Measurements from ENCODE around the gene RAC2.

The RAC2 gene

DNA sequence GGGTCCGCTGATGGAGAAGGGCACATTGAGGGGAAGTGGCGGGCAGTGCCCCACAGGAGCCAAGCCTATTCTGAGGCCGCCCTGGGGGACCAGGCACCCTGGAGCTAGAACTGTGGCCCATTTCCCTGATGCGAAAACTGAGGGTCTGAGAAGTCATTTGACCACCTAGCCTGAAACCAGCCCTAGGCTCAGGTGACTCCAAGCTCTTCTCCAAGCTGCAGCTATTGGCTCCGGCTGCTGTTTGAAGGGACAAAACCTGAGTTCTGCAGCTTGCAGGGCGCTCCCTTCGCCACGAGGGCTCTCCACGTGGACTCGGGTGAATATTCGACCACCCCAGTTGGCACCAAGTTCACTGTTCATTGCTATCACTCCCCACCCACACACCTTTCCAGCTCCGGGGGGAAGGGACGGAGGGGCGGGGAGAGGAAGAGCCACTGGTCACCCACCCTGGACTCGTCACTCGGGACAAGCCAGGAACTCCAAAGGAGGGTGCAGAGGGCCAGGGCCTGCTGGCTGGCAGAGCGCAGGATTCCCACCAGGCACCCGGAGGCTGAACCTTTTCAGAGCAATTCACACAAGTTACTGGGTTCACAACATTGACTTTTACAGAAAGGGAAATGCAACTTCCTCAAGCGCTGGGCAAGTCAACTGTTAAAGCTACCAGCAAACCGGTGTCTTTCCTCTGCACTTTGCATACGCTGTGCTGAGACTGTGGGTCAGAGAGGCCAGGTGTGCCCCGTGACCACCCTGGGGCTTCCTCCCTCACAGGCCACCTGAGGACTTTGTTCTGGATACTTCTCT, 1.1 kb upstream of the RAC2 start:
- Histone ChIP-seq H3K27ac (ENCODE audit: low read depth, low read length) (no peak overlapping the region), H3K4me1 (ENCODE audit: control insufficient read depth in 1 of 2, insufficient read depth in 2 of 2, low read length in 2 of 2) (peaks cover 14 to 44% of the 10 kb centered on the region in 2 donors), H3K4me3 (ENCODE audit: low read depth in 1 of 2, low read length in 2 of 2) (no peak overlapping the region), H3K36me3 (ENCODE audit: control insufficient read depth in 1 of 2, insufficient read depth in 2 of 2, low read length in 2 of 2) (peaks cover 0 to 9% of the 10 kb centered on the region in 2 donors), H3K27me3 (ENCODE audit: control insufficient read depth in 1 of 2, insufficient read depth in 2 of 2, low read length in 2 of 2) (no peaks in the 10 kb centered on the region), H3K9ac (ENCODE audit: low read depth in 1 of 2, low read length in 2 of 2) (peak overlapping the region in 1 of 2 donors; percentile 10), H3K9me3 (ENCODE audit: control insufficient read depth in 1 of 2, low read length in 2 of 2) (no peaks in the 10 kb centered on the region)

DNA sequence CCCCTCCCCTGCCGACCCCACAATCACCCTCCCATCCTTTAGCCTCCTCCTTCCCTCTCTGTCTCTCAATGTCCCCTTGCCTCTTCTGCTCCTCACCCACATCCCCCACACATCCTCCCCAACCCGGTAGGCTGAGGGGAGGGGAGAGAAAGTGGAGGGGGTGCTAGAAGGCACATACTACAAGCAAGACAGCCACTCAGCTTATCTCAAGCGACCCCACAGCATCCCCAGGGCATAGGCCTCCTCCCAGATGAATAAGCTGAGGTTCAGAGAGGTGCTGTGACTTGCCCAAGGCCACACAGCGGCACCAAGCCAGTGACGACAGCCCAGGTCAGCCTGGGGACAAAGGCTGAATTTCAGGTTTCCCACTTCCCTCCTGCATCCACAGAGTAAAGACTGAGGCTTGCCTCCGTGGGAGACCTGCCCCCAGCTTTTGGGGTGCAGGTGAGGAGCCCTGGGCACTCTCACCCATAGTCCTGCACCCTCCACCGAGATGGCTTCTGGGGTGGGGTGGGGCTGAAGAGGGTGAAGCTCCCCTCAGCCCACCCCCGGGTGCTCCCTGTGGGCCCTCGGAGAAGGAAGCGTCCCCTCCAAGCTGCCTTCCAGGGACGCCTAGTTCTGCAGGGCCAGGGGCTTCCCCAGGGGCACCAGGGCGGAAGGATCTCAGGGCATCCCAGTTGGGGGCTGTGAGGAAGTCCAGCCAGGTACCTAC, 511 bp downstream of the RAC2 start:
- Histone ChIP-seq H3K9ac (ENCODE audit: low read depth in 1 of 2, low read length in 2 of 2) (peak overlapping the region; percentile 48 to 62), H3K4me1 (ENCODE audit: control insufficient read depth in 1 of 2, insufficient read depth in 2 of 2, low read length in 2 of 2) (peaks cover 14 to 47% of the 10 kb centered on the region in 2 donors), H3K36me3 (ENCODE audit: control insufficient read depth in 1 of 2, insufficient read depth in 2 of 2, low read length in 2 of 2) (peaks cover 0 to 9% of the 10 kb centered on the region in 2 donors), H3K27ac (ENCODE audit: low read depth, low read length) (peak overlapping the region; percentile 52), H3K27me3 (ENCODE audit: control insufficient read depth in 1 of 2, insufficient read depth in 2 of 2, low read length in 2 of 2) (no peaks in the 10 kb centered on the region), H3K9me3 (ENCODE audit: control insufficient read depth in 1 of 2, low read length in 2 of 2) (no peaks in the 10 kb centered on the region), H3K4me3 (ENCODE audit: low read depth in 1 of 2, low read length in 2 of 2) (peak overlapping the region; percentile 68 to 77)

DNA sequence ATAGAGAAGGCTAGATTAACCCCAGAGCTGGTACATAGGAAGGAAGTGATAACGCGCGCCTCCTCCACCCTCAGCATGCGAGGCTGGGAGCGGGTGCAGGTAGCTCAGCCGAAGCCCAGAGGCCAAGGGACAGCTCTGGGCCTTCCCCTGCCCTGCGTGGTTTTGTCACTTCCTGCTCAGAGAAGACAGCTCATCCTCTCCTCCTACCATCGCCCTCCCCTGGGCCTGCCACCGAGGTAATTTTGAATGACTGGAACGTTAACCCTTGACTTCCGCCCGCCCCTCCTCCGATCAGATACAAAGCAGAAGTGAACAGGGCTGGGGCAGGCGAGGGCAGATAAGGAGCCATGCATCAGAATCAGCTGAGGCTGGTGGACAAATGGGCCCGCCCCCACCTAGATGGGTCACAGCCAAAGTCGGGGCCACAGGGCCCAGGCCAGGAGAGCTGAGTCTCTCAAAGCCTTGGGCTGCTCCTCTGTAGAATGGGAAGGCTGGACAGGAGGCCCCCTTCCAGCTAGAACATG, 1.6 kb downstream of the RAC2 start:
- Histone ChIP-seq H3K36me3 (ENCODE audit: control insufficient read depth in 1 of 2, insufficient read depth in 2 of 2, low read length in 2 of 2) (peaks cover 0 to 9% of the 10 kb centered on the region in 2 donors), H3K9ac (ENCODE audit: low read depth in 1 of 2, low read length in 2 of 2) (peak overlapping the region; percentile 48 to 62), H3K4me1 (ENCODE audit: control insufficient read depth in 1 of 2, insufficient read depth in 2 of 2, low read length in 2 of 2) (peaks cover 17 to 52% of the 10 kb centered on the region in 2 donors), H3K4me3 (ENCODE audit: low read depth in 1 of 2, low read length in 2 of 2) (peak overlapping the region; percentile 68 to 77), H3K27me3 (ENCODE audit: control insufficient read depth in 1 of 2, insufficient read depth in 2 of 2, low read length in 2 of 2) (no peaks in the 10 kb centered on the region), H3K9me3 (ENCODE audit: control insufficient read depth in 1 of 2, low read length in 2 of 2) (no peaks in the 10 kb centered on the region), H3K27ac (ENCODE audit: low read depth, low read length) (no peak overlapping the region)

DNA sequence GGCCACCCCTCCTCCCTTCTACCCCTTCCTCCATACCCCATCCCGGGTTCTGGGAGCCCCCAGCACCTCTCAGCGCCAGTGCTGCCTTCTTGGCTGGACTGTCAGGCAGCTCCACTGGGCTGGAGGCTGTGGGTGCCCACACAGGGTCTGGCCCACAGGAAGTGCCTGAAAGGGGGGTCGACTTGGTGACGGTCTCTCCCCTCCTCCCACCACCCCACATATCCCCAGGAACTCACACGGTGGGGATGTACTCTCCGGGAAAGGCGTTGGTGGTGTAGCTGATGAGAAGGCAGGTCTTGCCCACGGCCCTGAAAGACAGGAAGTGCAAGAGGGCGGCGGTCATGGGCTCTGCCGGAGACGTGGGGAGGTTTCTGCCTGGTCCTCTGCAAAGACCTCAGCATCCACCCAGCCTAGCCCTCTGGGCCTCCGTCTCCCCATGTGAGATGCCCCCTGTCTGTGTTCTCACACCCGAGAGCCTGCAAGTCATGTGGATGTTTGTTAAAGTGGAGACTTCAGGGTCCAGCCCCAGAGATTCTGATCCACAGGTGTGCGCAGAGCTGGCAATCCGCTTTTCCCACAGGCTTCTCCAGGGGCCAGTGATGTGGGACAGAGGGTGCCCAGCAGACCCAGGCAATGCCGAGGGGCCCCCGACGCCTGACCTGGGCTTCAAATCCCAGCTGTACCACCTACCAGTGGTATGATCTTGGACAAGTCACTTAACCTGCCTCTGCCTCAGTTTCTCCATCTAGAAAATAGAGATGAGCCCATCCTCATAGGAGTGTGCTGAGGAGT, 2.5 kb downstream of the RAC2 start:
- H3K27me3 ChIP-seq (ENCODE audit: control insufficient read depth in 1 of 2, insufficient read depth in 2 of 2, low read length in 2 of 2): no peaks in the 10 kb centered on the region
- peak overlapping the region; percentile 50 to 77 for H3K4me3 ChIP-seq (ENCODE audit: low read depth in 1 of 2, low read length in 2 of 2)
- peak overlapping the region; percentile 11 to 25 for H3K9ac ChIP-seq (ENCODE audit: low read depth in 1 of 2, low read length in 2 of 2)
- H3K4me1 ChIP-seq (ENCODE audit: control insufficient read depth in 1 of 2, insufficient read depth in 2 of 2, low read length in 2 of 2): peaks cover 19 to 52% of the 10 kb centered on the region in 2 donors
- no peaks in the 10 kb centered on the region for H3K9me3 ChIP-seq (ENCODE audit: control insufficient read depth in 1 of 2, low read length in 2 of 2)
- H3K36me3 ChIP-seq (ENCODE audit: control insufficient read depth in 1 of 2, insufficient read depth in 2 of 2, low read length in 2 of 2): peaks cover 0 to 9% of the 10 kb centered on the region in 2 donors
- H3K27ac ChIP-seq (ENCODE audit: low read depth, low read length): peak overlapping the region; percentile 25

DNA sequence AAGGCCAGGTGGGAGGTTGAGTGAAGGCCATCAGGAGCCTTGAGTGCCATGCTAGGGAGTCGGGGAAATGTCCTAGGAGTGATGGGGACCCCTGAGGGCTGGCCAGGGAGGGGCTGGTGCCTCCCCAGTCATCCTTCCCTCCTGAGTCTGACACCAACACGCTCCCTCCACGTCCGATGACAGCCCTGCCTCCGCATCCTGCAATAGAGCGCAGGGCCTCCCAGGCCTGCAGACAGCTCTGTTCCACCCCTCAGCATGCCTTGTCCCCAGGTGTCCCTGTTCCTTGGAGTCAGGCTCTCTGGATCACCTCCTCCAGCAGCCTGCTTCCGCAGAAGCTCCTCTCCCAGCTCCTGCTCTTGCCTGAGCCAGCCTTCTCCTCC, 3.1 kb downstream of the RAC2 start:
- Histone ChIP-seq H3K9ac (ENCODE audit: low read depth in 1 of 2, low read length in 2 of 2) (peak overlapping the region in 1 of 2 donors; percentile 6), H3K4me3 (ENCODE audit: low read depth in 1 of 2, low read length in 2 of 2) (peak overlapping the region; percentile 5 to 50), H3K4me1 (ENCODE audit: control insufficient read depth in 1 of 2, insufficient read depth in 2 of 2, low read length in 2 of 2) (peaks cover 24 to 56% of the 10 kb centered on the region in 2 donors), H3K27me3 (ENCODE audit: control insufficient read depth in 1 of 2, insufficient read depth in 2 of 2, low read length in 2 of 2) (no peaks in the 10 kb centered on the region), H3K9me3 (ENCODE audit: control insufficient read depth in 1 of 2, low read length in 2 of 2) (no peaks in the 10 kb centered on the region), H3K27ac (ENCODE audit: low read depth, low read length) (peak overlapping the region; percentile 25), H3K36me3 (ENCODE audit: control insufficient read depth in 1 of 2, insufficient read depth in 2 of 2, low read length in 2 of 2) (peaks cover 0 to 9% of the 10 kb centered on the region in 2 donors)

DNA sequence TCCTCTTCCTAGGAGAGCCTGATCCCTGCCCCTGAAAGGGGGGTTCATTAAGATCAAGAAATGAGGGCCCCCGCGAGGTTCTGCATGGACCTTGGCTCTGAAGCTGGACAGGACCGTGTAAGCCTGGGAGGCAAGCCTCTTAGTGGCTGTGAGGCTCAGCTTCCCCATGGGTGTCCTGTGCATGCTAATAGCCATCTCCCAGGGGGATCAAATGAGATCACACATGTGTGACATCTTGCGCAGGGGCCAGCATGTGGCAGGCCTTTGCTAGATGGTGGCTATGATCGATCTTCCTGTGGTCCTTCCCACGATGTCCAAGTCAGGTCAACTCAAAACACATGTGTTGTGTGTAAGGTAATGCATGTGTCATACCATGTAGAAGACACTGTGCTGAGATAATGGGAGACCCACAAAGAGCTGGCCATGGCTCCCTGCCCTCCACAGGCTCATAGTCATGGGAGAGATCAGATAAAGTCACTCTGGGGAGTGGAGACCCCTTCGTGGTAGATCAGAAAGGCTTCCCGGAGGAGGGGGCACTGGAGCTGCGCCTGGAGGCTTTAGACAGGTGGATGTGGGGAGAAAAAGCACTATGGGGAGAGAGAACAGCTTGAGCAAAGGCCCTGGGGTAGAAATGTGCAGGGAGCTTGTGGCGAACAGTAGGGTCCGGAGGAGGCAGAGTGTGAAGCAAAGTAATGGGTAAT, 3.7 kb downstream of the RAC2 start:
- peaks cover 26 to 60% of the 10 kb centered on the region in 2 donors for H3K4me1 ChIP-seq (ENCODE audit: control insufficient read depth in 1 of 2, insufficient read depth in 2 of 2, low read length in 2 of 2)
- H3K27me3 ChIP-seq (ENCODE audit: control insufficient read depth in 1 of 2, insufficient read depth in 2 of 2, low read length in 2 of 2): no peaks in the 10 kb centered on the region
- no peaks in the 10 kb centered on the region for H3K9me3 ChIP-seq (ENCODE audit: control insufficient read depth in 1 of 2, low read length in 2 of 2)
- no peak overlapping the region for H3K4me3 ChIP-seq (ENCODE audit: low read depth in 1 of 2, low read length in 2 of 2)
- no peak overlapping the region for H3K9ac ChIP-seq (ENCODE audit: low read depth in 1 of 2, low read length in 2 of 2)
- peaks cover 0 to 9% of the 10 kb centered on the region in 2 donors for H3K36me3 ChIP-seq (ENCODE audit: control insufficient read depth in 1 of 2, insufficient read depth in 2 of 2, low read length in 2 of 2)
- no peak overlapping the region for H3K27ac ChIP-seq (ENCODE audit: low read depth, low read length)

DNA sequence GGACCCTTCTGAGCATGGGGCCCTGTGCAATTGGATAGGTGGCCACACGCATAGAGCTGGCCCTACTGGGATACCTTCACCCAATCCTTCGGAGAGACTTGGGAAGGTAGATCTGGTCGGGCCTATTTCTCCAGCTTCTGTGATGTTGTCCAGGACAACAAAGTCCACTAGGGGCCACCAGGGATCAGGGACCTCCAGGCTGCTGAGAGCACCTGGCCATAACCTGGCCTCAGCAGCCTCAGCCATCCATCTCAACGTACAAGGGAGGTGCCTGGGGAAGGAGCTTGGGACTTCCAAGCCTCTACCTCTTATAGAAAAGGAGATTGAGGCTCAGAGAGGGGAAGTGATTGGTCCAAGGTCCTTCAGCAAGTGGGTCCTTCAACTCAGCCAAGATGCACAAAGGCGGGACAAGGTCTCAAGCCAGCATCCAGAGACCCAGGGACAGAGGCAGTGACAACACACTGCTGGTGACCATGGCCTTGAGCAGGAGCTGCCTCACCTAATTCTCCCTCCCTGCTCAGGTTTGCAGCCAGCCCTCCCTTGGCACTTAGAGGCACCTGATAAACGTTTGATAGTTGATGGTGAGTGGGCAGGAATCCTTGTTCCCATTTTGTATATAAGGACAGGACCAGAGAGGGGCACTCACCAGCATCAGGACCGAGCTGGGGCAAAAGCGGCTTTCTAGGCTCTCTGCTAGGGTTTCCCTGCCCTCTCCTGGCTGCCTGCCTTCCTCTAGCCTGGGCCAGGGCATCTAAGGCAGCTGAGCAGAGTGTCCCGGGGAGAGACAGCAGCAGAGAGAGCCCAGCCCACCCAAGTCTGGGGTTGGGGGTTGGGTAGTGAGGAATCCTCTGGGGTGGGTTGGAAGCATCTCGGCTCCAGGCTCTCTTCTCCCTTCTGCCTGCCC, 4.5 kb downstream of the RAC2 start:
- Histone ChIP-seq H3K9ac (ENCODE audit: low read depth in 1 of 2, low read length in 2 of 2) (no peak overlapping the region), H3K9me3 (ENCODE audit: control insufficient read depth in 1 of 2, low read length in 2 of 2) (no peaks in the 10 kb centered on the region), H3K36me3 (ENCODE audit: control insufficient read depth in 1 of 2, insufficient read depth in 2 of 2, low read length in 2 of 2) (peaks cover 0 to 9% of the 10 kb centered on the region in 2 donors), H3K4me3 (ENCODE audit: low read depth in 1 of 2, low read length in 2 of 2) (no peak overlapping the region), H3K27ac (ENCODE audit: low read depth, low read length) (no peak overlapping the region), H3K27me3 (ENCODE audit: control insufficient read depth in 1 of 2, insufficient read depth in 2 of 2, low read length in 2 of 2) (no peaks in the 10 kb centered on the region), H3K4me1 (ENCODE audit: control insufficient read depth in 1 of 2, insufficient read depth in 2 of 2, low read length in 2 of 2) (peaks cover 29 to 60% of the 10 kb centered on the region in 2 donors)

DNA sequence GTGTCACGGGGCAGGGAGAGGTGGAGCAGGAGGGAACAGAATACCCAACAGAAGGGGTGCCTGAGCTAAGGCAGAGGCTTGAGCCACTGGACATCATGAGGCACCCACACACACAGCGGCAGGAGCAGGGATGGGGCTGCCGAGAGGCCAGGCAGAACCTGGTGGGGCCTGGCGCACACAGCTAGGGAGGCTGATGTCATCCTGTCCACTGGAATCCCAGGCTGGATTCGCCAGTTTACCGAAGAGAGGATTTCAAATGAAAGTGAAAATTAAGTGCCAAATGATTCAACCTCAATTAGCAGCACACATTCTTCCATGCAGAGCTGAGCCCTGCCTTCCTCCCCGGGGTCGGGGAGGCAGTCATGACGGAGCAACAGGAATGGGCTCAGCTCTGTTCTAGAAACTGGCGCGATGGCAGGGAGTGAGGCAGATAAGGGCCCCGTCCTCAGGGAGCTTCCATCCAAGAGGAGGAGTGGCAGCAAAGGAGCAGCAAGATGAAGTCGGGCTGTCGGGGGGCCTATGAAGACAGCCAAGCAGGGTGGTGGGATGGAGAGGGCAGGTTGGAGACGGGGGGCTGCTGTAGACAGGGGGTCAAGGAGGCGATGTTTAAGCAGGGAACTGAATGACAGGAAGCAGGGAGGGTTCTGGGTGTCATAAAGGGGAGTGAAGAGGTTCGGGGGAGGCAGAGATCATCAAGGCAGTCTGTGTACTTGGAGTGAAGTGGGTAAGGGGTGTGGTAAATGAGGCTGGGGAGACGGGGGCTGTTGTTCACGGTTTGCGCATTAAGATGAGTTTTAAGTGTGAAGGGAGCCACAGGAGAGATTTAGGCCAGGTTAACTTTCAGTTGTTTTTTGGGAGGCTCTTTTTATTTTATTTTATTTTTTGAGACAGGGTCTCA, 6.4 kb downstream of the RAC2 start:
- H3K9me3 ChIP-seq (ENCODE audit: control insufficient read depth in 1 of 2, low read length in 2 of 2): no peaks in the 10 kb centered on the region
- H3K4me3 ChIP-seq (ENCODE audit: low read depth in 1 of 2, low read length in 2 of 2): no peak overlapping the region
- peaks cover 21 to 56% of the 10 kb centered on the region in 2 donors for H3K4me1 ChIP-seq (ENCODE audit: control insufficient read depth in 1 of 2, insufficient read depth in 2 of 2, low read length in 2 of 2)
- H3K27ac ChIP-seq (ENCODE audit: low read depth, low read length): no peak overlapping the region
- peaks cover 0 to 9% of the 10 kb centered on the region in 2 donors for H3K36me3 ChIP-seq (ENCODE audit: control insufficient read depth in 1 of 2, insufficient read depth in 2 of 2, low read length in 2 of 2)
- H3K27me3 ChIP-seq (ENCODE audit: control insufficient read depth in 1 of 2, insufficient read depth in 2 of 2, low read length in 2 of 2): no peaks in the 10 kb centered on the region
- no peak overlapping the region for H3K9ac ChIP-seq (ENCODE audit: low read depth in 1 of 2, low read length in 2 of 2)

Data from duodenal mucosa (tissue), 2 donors.